ENCODE measurements around the gene ZNF678.
"Not testable (repeated sequence)": the region's sequence is repeated elsewhere in the genome, so short reads cannot be mapped to it uniquely, and the experiment has no call there.

Gene ZNF678

GRCh38 chr1:227556288-227556687, 7.1 kb upstream of the ZNF678 start:
- DNase-seq, result no peak

- no peak for DNase-seq
Measured at GRCh38 chr1:227557962-227558725, 5.2 kb upstream of the ZNF678 start.

- no peak for DNase-seq
Measured at GRCh38 chr1:227558732-227559262, 4.6 kb upstream of the ZNF678 start.

GRCh38 chr1:227559499-227559898, 3.9 kb upstream of the ZNF678 start:
- DNase-seq, result no peak

- no peak for DNase-seq
Measured at GRCh38 chr1:227559926-227560325, 3.4 kb upstream of the ZNF678 start.

GRCh38 chr1:227560393-227561173, 2.8 kb upstream of the ZNF678 start:
- no peak for DNase-seq

GRCh38 chr1:227561241-227561907, 2.0 kb upstream of the ZNF678 start:
- DNase-seq, result no peak

- DNase-seq, result no peak
Measured at GRCh38 chr1:227562037-227562436, 1.3 kb upstream of the ZNF678 start.

- DNase-seq, result no peak
Measured at GRCh38 chr1:227562933-227563323, 428 bp upstream of the ZNF678 start.

GRCh38 chr1:227567256-227567655, 3.9 kb downstream of the ZNF678 start:
- no peak for DNase-seq

- no peak for DNase-seq
Measured at GRCh38 chr1:227568593-227568992, 5.2 kb downstream of the ZNF678 start.

GRCh38 chr1:227572752-227573151, 9.4 kb downstream of the ZNF678 start:
- no peak for DNase-seq

- no peak for DNase-seq
Measured at GRCh38 chr1:227574926-227575325, 11.6 kb downstream of the ZNF678 start.

- no peak for DNase-seq
Measured at GRCh38 chr1:227576189-227576588, 12.8 kb downstream of the ZNF678 start.

GRCh38 chr1:227577500-227577899, 14.1 kb downstream of the ZNF678 start:
- no peak for DNase-seq

- no peak for DNase-seq
Measured at GRCh38 chr1:227583354-227583753, 20.0 kb downstream of the ZNF678 start.

- DNase-seq, result no peak
Measured at GRCh38 chr1:227586733-227587132, 23.4 kb downstream of the ZNF678 start.

GRCh38 chr1:227587968-227588367, 24.6 kb downstream of the ZNF678 start:
- DNase-seq, result no peak

GRCh38 chr1:227588769-227589168, 25.4 kb downstream of the ZNF678 start:
- not testable (repeated sequence) for DNase-seq

- not testable (repeated sequence) for DNase-seq
Measured at GRCh38 chr1:227589777-227590176, 26.4 kb downstream of the ZNF678 start.

- DNase-seq, result not testable (repeated sequence)
Measured at GRCh38 chr1:227596222-227596621, 32.9 kb downstream of the ZNF678 start.

GRCh38 chr1:227603327-227603726, 40.0 kb downstream of the ZNF678 start:
- no peak for DNase-seq

- no peak for DNase-seq
Measured at GRCh38 chr1:227604446-227604845, 41.1 kb downstream of the ZNF678 start.
